GM19467 (cell line): ENCODE results near the gene PLXNA1.

Source experiments
- ATAC-seq: cut with Tn5 transposase; IDR thresholded peaks from one replicate; pipeline ENCODE4 v1.9.1; 2021; ENCODE audit warnings: mild to moderate bottlenecking, moderate library complexity; ENCODE audit not compliant: unreplicated experiment

PLXNA1 gene

GRCh38 chr3:126987129-126987528, 4.2 kb downstream of the PLXNA1 start:
- no peak for ATAC-seq

- ATAC-seq = no peak
These were observed 4.7 kb downstream of the PLXNA1 start for GRCh38 chr3:126987596-126987995.

- ATAC-seq = no peak
These were observed 5.6 kb downstream of the PLXNA1 start for GRCh38 chr3:126988451-126989021.

- ATAC-seq = no peak
These were observed 6.6 kb downstream of the PLXNA1 start for GRCh38 chr3:126989316-126990023.

DNA sequence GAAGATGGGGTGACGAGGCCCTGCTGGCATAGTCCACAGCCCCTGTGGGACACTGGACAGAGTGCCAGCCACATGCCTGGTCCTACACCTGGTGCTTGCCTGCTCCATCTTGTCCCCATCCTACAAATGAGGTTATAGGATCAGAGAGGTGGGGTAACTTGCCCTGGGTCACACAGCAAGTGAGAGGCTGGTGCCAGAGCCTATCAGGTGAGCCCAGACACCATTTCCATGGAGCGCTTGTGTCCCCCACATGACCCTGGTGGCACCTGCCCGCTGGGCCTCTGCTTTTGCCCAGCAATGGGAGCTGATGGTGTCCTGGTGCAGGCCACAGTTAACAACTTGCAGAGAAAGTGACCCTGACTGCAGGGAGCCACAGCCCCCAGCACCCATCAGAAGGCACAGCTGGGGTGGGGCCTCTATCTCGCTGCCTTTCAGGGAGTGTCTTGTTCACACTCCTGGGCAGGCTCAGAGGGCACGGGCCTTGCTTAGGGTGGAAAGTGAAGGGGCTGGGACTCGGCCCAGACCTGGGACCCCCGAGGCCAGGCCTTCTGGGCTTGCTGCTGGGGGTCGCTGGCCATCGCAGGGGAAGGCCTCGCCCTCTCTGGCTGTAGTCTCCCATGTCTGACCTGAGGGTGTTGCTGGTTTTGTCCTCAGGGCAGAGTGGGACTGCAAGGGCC, 7.2 kb downstream of the PLXNA1 start:
- ATAC-seq = no peak

DNA sequence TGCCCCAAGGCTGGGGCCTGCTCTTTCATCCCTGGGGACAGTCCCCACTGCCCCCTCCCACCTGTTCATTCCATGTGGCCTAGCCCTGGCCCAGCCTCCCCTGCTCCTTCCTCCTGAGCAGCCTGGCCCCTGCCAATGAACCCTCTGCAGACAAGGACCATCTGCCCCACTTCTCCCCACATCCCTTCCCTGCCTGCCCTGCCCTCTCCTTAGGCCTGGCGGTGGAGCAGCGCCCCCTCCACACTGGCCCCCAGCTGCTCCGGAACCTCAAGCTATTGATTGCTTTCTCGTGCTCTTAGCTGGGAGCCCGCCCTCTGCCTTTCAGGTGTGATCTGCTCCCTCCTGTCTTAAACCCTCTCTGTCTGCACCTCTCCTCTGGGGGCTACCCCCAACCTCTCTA, 8.0 kb downstream of the PLXNA1 start:
- no peak for ATAC-seq

DNA sequence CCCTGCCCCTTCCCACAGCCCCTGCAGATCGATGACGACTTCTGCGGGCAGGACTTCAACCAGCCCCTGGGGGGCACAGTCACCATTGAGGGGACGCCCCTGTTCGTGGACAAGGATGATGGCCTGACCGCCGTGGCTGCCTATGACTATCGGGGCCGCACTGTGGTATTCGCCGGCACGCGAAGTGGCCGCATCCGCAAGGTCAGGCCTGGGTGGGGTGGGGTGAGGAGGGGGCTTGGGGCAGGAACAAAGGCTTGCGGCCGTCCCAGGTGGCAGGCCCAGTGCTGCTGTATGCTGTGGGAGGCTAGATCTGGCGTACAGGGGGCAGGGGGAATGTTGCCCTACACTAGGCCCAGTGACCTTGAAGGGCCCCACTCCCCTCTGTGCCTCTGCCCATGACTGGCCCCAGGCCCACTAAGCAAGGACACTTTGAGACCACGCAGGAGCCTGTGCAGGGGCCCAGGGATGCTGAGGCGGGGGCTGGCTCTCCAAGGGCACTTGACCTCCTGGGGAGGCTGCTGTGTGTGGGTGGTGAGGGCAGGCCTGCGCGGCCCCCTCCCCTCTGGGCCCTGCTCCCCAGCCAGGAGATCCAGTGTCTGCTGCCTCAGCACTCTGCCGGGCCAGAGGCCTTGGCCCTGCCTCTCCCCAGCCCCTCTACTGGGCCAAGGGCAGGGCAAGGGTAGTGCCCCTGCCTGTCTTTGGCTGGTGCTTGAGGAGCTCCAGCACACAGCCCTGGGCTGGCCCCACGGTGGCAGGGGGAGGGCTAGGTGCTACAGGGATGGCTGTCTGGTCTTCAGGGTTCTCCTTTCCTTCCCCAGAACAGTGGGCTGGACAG, 8.7 kb downstream of the PLXNA1 start:
- ATAC-seq = no peak

- ATAC-seq = no peak
These were observed 9.3 kb downstream of the PLXNA1 start for GRCh38 chr3:126992216-126992615.

DNA sequence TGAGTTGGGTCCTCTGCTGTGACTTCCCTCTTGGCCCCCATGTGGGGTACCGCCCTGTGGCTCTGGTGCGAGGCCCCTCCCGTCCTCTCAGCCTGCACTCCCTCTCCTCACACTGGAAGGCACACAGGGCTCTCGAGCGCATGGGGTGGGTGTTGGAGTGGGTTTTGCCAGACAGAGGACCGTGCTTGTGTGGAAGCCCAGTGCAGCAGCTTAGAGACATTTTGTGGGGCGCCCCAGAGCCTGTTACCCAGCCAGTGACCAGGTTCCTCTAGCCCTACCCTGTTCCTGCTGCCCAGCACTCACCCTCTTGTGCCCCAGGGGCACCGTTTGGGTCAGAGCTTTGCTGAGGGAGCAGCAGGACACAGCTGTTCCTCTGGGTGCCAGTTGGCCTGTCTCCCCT, 9.9 kb downstream of the PLXNA1 start:
- ATAC-seq = no peak

- no peak for ATAC-seq
These were observed 10.5 kb downstream of the PLXNA1 start for GRCh38 chr3:126993436-126993835.

DNA sequence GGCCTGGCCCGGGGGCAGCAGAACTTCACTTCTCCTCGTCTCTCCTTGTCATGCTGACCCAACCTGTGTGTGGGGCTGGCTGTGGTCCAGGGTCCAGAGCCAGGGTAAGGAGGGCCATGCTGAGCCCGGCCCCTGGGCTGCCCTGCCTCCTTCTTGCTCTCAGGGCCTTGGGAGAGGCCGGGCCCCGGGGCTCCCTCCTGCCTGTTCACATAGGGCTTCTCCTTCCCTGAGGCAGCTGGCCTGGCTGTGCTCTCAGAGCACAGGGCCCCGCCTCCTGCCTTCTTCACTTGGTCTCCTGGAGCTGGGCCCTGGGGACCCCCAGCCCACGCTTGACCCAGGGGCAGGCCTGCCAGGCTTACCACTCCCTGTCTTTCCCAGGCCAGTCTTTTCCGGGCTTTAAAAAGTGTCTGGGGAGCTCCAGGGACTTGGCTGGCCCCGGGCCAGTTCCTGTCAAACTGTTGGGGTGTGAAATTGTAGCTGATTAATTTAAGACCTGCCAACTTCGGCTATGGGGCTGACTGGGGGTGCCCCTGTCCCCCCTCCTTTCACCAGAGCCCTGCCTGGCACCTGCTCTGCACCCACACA, 11.8 kb downstream of the PLXNA1 start:
- ATAC-seq = no peak

GRCh38 chr3:126995254-126995780, 12.4 kb downstream of the PLXNA1 start:
- no peak for ATAC-seq

DNA sequence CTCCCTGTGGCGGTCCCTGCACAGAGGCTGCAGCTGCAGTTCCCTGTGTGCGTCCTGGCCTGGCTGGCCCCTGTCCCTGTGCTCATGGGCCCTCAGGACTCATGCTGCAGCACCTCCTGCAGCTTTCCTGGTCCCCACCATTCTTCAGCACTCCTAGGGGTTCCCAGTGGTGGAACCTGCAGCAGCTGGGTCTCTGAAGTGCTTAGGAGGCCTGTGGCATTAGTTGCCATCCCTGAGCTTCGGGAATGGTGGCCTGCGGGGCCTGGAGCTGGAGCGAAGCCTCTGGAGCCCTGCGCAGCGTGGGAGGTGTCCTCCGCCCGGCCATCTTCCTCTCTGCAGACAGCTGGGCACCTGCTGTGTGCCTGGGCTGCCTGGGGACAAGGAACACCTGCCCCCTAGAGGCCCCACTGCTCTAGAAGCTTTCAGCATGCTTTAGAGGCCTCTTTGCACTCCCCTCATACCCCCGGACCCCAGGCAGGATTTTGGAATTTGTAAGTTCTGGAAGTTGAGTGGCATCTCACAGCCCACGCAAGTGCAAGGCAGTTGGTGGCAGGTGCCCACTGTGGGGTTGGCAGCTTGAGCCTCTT, 13.1 kb downstream of the PLXNA1 start:
- no peak for ATAC-seq

DNA sequence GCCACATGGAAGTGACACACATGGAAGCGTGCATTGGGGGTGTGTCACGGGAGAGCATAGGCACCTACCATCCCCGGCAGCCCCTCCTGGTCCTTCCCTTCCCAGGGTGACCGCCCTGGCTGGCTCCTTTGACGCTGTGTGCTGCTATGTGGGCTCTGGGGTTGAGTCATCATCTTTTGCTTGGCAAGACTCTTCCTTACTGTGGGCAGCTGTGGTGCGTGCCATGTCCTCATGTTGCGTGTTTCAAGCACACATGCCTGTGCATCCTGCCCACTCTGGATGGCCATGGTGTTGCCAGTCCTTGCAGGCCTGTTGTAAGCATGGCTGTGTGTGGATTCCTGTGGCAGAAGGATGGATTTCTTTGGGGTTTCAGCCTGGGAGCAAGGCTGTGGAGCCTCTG, 14.0 kb downstream of the PLXNA1 start:
- no peak for ATAC-seq

DNA sequence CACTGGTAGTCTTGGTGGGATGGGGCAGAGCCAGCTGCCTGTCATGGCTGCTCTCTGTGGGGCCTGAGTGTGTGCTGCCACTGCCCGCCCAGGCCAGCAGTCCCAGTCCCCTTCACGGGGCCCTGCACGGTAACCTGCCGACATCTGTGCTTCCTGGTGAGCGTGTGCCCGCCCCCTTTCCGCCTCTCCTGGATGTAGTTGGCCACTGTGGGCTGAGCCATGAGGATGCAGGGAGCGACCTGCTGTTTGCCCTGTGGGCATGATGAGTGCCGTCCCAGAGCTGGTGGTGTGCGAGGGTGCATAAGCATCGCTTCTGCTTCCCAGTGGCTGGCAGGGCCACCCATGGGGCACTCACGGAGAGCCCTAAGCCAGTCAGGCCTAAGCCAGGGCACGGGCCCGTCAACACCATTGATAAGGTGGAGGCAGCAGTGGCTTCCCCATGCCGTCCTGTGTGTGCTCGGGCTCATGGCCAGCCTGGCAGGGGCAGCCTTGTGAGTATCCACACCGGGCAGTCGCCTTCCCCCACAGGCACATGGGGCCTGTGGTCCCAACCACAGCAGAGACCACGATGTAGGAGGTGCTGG, 14.6 kb downstream of the PLXNA1 start:
- ATAC-seq = no peak

DNA sequence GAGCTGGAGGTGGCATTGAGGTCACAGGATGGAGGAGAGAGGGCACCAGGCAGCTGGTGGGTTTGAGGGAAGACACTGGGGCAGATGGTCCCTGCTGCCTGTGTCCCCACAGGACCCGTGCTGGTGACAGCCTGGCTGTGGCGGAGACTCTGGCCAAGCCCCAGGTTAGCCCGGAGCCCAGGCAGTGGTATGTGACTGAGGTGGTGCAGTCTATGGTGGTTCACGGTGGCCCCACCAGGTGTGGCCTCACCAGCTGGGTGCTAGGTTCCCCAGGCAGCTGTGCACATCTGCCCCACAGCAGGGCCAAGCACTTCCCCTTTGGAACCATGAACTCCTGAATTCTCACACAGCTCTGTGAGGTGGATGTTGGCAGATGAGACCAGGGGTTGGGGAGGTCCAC, 15.4 kb downstream of the PLXNA1 start:
- no peak for ATAC-seq

GRCh38 chr3:126998728-126999127, 15.8 kb downstream of the PLXNA1 start:
- ATAC-seq = no peak

DNA sequence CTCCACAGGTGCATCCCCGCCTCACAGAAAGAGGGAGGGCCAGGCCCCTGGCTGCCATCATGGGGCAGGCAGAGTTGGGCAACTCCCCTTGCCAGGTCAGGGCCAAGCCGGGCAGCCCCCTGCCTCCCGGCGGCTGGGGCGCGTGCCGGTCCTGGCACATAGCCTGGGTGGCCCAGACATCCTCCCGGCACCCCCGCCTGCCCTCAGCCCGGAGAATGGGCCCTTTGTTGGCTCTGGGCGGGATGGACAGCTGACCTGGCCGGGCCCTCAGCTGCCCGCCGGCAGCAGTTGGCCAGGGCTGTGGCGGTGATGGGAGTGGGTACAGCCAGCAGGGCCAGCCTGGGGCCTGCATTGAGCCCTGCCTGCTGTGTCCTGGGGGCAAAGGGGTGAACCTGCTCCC, 16.5 kb downstream of the PLXNA1 start:
- ATAC-seq = no peak

GRCh38 chr3:127000119-127000518, 17.2 kb downstream of the PLXNA1 start:
- ATAC-seq = no peak

DNA sequence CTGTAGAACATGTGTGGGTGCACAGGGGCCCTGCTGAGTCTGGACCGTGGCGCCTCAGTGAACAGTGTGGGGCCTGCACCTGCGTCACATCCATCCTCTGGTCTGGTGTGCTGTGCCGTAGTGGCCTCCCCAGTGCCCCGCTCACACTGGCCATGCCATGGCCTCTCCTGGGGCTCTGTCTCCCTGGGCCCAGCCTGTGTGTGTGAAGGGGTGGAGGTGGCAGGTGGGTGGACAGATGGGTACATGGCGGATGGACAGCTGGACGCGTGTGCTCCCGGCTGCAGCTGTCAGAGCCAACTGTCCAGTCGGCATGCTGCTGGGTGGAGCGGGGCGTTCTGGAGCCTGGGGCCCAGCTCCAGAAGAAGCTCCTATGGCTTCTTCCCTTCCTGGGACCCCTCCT, 17.8 kb downstream of the PLXNA1 start:
- no peak for ATAC-seq
